ENCODE results near the gene CFL1.
"Not testable (repeated sequence)": the region's sequence is repeated elsewhere in the genome, so short reads cannot be mapped to it uniquely, and the experiment has no call there.

CFL1 gene

GRCh38 chr11:65849771-65850216 is 8.2 kb downstream of the CFL1 start:
- Histone ChIP-seq H3K27ac (no peak overlapping the region), H3K36me3 (ENCODE audit: insufficient read depth) (peaks cover 4% of the 10 kb centered on the region; the same call in 1 of the 2 replicates), H3K79me2 (ENCODE audit: insufficient read depth, low read depth) (peaks cover 5% of the 10 kb centered on the region), H3K9ac (no peak overlapping the region), H4K20me1 (ENCODE audit: insufficient read depth) (no peaks in the 10 kb centered on the region), H3K27me3 (ENCODE audit: insufficient read depth, low read depth) (no peaks in the 10 kb centered on the region), H3K4me1 (ENCODE audit: low read depth, poor library complexity, severe bottlenecking) (no peaks in the 10 kb centered on the region), H3K4me2 (no peak overlapping the region), H2AFZ (ENCODE audit: low read depth) (no peak overlapping the region), H3K4me3 (IDR thresholded peaks at IDR 0.05; ENCODE audit: insufficient read depth, low read depth, low read length) (no peak overlapping the region)
- TF ChIP-seq, protein P1, sequence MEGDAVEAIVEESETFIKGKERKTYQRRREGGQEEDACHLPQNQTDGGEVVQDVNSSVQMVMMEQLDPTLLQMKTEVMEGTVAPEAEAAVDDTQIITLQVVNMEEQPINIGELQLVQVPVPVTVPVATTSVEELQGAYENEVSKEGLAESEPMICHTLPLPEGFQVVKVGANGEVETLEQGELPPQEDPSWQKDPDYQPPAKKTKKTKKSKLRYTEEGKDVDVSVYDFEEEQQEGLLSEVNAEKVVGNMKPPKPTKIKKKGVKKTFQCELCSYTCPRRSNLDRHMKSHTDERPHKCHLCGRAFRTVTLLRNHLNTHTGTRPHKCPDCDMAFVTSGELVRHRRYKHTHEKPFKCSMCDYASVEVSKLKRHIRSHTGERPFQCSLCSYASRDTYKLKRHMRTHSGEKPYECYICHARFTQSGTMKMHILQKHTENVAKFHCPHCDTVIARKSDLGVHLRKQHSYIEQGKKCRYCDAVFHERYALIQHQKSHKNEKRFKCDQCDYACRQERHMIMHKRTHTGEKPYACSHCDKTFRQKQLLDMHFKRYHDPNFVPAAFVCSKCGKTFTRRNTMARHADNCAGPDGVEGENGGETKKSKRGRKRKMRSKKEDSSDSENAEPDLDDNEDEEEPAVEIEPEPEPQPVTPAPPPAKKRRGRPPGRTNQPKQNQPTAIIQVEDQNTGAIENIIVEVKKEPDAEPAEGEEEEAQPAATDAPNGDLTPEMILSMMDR (conservative IDR thresholded peaks at IDR 0.05; ENCODE audit: low read depth, low read length): no peak

DNA sequence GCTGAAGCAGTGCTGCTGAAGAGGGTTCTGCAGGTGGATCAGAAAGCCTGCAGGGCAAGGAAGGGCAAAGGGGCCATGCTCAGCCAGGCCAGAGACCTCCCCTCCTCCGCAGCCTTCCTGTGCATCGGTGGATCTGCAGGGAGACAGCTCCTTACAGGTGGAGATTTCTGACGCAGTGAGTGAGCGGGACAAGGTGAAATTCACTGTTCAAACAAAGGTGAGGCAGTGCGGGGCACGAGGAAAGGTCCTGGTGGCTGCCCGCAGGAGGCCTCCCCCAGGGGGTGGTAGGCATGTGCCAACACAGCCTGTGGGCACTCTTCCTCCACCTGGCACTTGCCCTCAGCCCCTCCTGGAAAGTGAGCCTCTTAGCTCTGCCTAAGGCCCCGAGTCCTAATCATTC is 8.6 kb downstream of the CFL1 start:
- H3K4me1 ChIP-seq (ENCODE audit: low read depth, poor library complexity, severe bottlenecking): no peaks in the 10 kb centered on the region
- H3K4me3 ChIP-seq (IDR thresholded peaks at IDR 0.05; ENCODE audit: insufficient read depth, low read depth, low read length): no peak overlapping the region
- H3K36me3 ChIP-seq (ENCODE audit: insufficient read depth): no peaks in the 10 kb centered on the region; the same call in 1 of the 2 replicates
- H3K4me2 ChIP-seq: no peak overlapping the region
- H2AFZ ChIP-seq (ENCODE audit: low read depth): no peak overlapping the region
- no peaks in the 10 kb centered on the region for H4K20me1 ChIP-seq (ENCODE audit: insufficient read depth)
- H3K9ac ChIP-seq: no peak overlapping the region
- no peak overlapping the region for H3K27ac ChIP-seq
- TF ChIP-seq, protein P1 (conservative IDR thresholded peaks at IDR 0.05; ENCODE audit: low read depth, low read length): no peak
- no peaks in the 10 kb centered on the region for H3K27me3 ChIP-seq (ENCODE audit: insufficient read depth, low read depth)
- H3K79me2 ChIP-seq (ENCODE audit: insufficient read depth, low read depth): peaks cover 1% of the 10 kb centered on the region; the same call in 1 of the 2 replicates

DNA sequence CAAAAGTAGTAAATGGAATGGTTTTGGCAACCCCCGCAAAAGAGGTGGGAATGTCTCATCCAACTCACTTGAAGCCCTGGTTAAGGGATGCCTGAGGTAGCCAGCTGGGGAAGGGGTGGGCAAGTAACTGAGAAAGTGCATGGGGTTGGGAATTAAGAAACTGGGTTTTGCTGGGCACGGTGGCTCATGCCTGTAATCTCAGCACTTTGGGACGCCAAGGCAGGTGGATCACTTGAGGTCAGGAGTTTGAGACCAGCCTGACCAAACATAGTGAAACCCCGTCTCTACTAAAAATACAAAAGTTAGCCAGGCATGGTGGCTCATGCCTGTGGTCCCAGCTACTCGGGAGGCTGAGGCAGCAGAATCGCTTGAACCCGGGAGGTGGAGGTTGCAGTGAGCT is 9.3 kb downstream of the CFL1 start:
- not testable (repeated sequence) for H3K4me1 ChIP-seq (ENCODE audit: low read depth, poor library complexity, severe bottlenecking); H3K36me3 ChIP-seq (ENCODE audit: insufficient read depth); H3K4me3 ChIP-seq (IDR thresholded peaks at IDR 0.05; ENCODE audit: insufficient read depth, low read depth, low read length); H3K79me2 ChIP-seq (ENCODE audit: insufficient read depth, low read depth); H2AFZ ChIP-seq (ENCODE audit: low read depth); H3K9ac ChIP-seq; H4K20me1 ChIP-seq (ENCODE audit: insufficient read depth); H3K4me2 ChIP-seq; H3K27me3 ChIP-seq (ENCODE audit: insufficient read depth, low read depth); H3K27ac ChIP-seq

DNA sequence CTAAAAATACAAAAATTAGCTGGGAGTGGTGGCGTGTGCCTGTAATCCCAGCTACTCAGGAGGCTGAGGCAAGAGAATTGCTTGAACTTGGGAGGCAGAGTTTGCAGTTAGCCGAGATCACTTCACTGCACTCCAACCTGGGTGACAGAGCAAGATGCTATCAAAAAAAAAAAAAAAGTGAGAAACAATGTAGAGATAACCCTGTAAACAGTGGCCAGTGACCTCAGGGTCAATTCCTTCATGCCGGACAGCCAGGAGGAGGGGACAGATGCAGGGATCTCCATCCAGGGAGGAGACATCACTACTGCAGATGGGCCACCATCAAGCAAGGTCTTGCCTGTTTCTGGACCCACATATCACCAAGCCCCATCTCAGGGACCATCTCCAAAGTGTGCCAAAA is 10.2 kb downstream of the CFL1 start:
- Histone ChIP-seq H3K9ac (no peak overlapping the region), H3K4me2 (no peak overlapping the region), H3K27ac (no peak overlapping the region), H3K27me3 (ENCODE audit: insufficient read depth, low read depth) (no peaks in the 10 kb centered on the region), H3K4me1 (ENCODE audit: low read depth, poor library complexity, severe bottlenecking) (no peaks in the 10 kb centered on the region), H3K36me3 (ENCODE audit: insufficient read depth) (no peaks in the 10 kb centered on the region), H3K79me2 (ENCODE audit: insufficient read depth, low read depth) (no peaks in the 10 kb centered on the region), H3K4me3 (IDR thresholded peaks at IDR 0.05; ENCODE audit: insufficient read depth, low read depth, low read length) (no peak overlapping the region), H2AFZ (ENCODE audit: low read depth) (no peak overlapping the region), H4K20me1 (ENCODE audit: insufficient read depth) (no peaks in the 10 kb centered on the region)
- TF ChIP-seq, protein P1 (conservative IDR thresholded peaks at IDR 0.05; ENCODE audit: low read depth, low read length): no peak

DNA sequence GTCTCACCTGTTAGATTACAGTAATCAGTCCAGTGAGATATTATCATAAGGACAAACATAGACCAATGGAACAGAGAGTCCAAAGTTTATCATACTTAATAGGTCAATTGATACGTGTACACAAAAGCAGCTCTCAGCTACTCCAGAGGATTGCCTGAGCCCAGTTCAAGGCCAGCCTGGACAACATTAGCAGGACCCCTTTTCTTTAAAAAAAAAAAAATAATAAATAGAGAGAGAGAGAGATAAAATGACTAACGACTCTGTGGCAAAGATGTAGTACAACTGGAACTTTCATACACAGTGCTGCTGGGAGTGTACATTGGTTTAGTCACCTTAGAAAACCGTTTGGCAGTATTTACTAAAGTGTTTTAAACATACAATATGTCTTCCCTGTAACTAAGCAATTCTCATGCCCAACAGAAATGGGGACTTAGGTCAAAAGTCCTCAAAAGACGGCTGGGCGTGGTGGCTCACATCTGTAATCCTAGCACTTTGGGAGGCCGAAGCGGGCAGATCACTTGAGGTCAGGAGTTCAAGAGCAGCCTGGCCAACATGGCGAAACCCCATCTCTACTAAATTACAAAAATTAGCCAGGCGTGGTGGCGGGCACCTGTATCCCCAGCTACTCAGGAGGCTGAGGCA is 13.6 kb downstream of the CFL1 start:
- H3K4me3 ChIP-seq (IDR thresholded peaks at IDR 0.05; ENCODE audit: insufficient read depth, low read depth, low read length): no peak overlapping the region
- H3K36me3 ChIP-seq (ENCODE audit: insufficient read depth): no peaks in the 10 kb centered on the region

More for the DNA sequence above, 13.6 kb downstream of the CFL1 start:
- Histone ChIP-seq H3K79me2 (ENCODE audit: insufficient read depth, low read depth) (no peaks in the 10 kb centered on the region), H3K27ac (no peak overlapping the region), H4K20me1 (ENCODE audit: insufficient read depth) (no peaks in the 10 kb centered on the region), H2AFZ (ENCODE audit: low read depth) (no peak overlapping the region), H3K9ac (no peak overlapping the region), H3K4me1 (ENCODE audit: low read depth, poor library complexity, severe bottlenecking) (no peaks in the 10 kb centered on the region), H3K27me3 (ENCODE audit: insufficient read depth, low read depth) (no peaks in the 10 kb centered on the region), H3K4me2 (no peak overlapping the region)
- TF ChIP-seq, protein P1 (conservative IDR thresholded peaks at IDR 0.05; ENCODE audit: low read depth, low read length): no peak

Data from KMS-11 (cell line).